ENCODE measurements around the gene GRIK2. TPM values are rescaled to one million over a fixed set of nuclear protein-coding genes. Genes with fewer than 3 reads are reported as not detected.

Gene GRIK2
- total RNA-seq, 1 experiment from 2014 or later: 0.70 TPM

DNA sequence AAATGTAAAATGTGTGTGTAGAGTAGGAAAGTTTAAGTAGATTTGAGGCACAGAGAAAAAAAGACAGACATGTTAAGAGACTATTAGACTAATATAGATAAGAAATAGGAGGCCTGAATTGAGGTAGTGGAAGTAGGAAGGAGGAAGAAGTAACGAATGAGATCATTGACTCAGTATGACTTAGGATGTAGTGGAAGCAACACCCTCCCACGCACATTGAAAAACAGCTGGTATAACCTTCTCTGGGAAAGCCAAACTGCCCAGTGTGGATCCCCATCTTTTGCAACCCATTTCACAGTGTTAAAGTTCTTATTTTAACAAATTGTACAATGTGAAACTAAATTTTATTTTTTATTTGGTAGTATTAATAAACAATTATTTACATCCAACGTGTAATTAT, 89.1 kb downstream of the GRIK2 start:
- Mint-ChIP-seq H3K27me3 (ENCODE audit: low read depth) (no peaks in the 10 kb centered on the region), H3K4me3 (no peak overlapping the region), H3K9me3 (no peaks in the 10 kb centered on the region), H3K36me3 (ENCODE audit: insufficient read depth in 1 of 3, low read depth in 3 of 3) (no peaks in the 10 kb centered on the region), H3K4me1 (peaks cover 13 to 19% of the 10 kb centered on the region in 2 experiments), H3K27ac (no peak overlapping the region)
- Histone ChIP-seq H3K23ac (ENCODE audit: insufficient read length, low read depth, low read length) (no peak overlapping the region), H4K91ac (ENCODE audit: insufficient read length, low read depth, low read length) (no peak overlapping the region), H3K4ac (ENCODE audit: low read depth, low read length) (no peak overlapping the region), H3K4me1 (ENCODE audit: insufficient read depth, low read length) (no peaks in the 10 kb centered on the region; the same call in 1 of the 2 replicates), H2BK5ac (ENCODE audit: insufficient read length, low read length) (no peak overlapping the region), H3K18ac (ENCODE audit: insufficient read length, low read depth, low read length) (no peak overlapping the region), H3K4me2 (ENCODE audit: insufficient read depth, insufficient read length, low read length) (no peak overlapping the region), H3K9me3 (ENCODE audit: control insufficient read depth, low read depth, low read length) (no peaks in the 10 kb centered on the region), H2AFZ (ENCODE audit: low read length) (no peak overlapping the region), H4K20me1 (ENCODE audit: control insufficient read depth, insufficient read depth, insufficient read length) (no peaks in the 10 kb centered on the region), H3T11ph (ENCODE audit: low read length) (no peak overlapping the region), H4K5ac (ENCODE audit: insufficient read length, low read depth, low read length) (no peak overlapping the region), H3K9ac (ENCODE audit: extremely low read depth, insufficient read length, low read length) (no peak overlapping the region), H2BK12ac (ENCODE audit: insufficient read length, low read depth, low read length) (no peak overlapping the region), H3K27me3 (ENCODE audit: insufficient read depth, low read length) (no peaks in the 10 kb centered on the region), H3K79me2 (ENCODE audit: insufficient read depth, low read length) (no peaks in the 10 kb centered on the region), H2AK5ac (ENCODE audit: insufficient read length, low read length) (no peak overlapping the region), H3K79me1 (ENCODE audit: insufficient read depth, low read depth, low read length, poor library complexity, severe bottlenecking) (no peaks in the 10 kb centered on the region), H3K27ac (ENCODE audit: insufficient read length, low read depth, low read length) (no peak overlapping the region), H3K56ac (ENCODE audit: insufficient read length, low read depth, low read length) (no peak overlapping the region), H2BK120ac (ENCODE audit: low read depth, low read length, poor library complexity, severe bottlenecking) (no peak overlapping the region), H4K8ac (replicated peaks; ENCODE audit: insufficient read length, low read depth, low read length) (no peak overlapping the region), H2BK15ac (ENCODE audit: low read depth, low read length) (no peak overlapping the region), H2BK20ac (ENCODE audit: low read depth, low read length, poor library complexity, severe bottlenecking) (no peak overlapping the region), H3K14ac (ENCODE audit: insufficient read depth, low read length) (no peak overlapping the region), H3K23me2 (ENCODE audit: insufficient read length, low read depth, low read length, poor library complexity, severe bottlenecking) (no peaks in the 10 kb centered on the region)
- no peak for DNase-seq
- WGBS (ENCODE audit: extremely low coverage, insufficient read length, low lambda C conversion rate): no CpG with 5 or more reads among the region's 3 CpGs
- TF ChIP-seq, protein P1, sequence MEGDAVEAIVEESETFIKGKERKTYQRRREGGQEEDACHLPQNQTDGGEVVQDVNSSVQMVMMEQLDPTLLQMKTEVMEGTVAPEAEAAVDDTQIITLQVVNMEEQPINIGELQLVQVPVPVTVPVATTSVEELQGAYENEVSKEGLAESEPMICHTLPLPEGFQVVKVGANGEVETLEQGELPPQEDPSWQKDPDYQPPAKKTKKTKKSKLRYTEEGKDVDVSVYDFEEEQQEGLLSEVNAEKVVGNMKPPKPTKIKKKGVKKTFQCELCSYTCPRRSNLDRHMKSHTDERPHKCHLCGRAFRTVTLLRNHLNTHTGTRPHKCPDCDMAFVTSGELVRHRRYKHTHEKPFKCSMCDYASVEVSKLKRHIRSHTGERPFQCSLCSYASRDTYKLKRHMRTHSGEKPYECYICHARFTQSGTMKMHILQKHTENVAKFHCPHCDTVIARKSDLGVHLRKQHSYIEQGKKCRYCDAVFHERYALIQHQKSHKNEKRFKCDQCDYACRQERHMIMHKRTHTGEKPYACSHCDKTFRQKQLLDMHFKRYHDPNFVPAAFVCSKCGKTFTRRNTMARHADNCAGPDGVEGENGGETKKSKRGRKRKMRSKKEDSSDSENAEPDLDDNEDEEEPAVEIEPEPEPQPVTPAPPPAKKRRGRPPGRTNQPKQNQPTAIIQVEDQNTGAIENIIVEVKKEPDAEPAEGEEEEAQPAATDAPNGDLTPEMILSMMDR (conservative IDR thresholded peaks at IDR 0.05): no peak

Data from H9 (cell line).